Measurements from ENCODE around the gene TARDBP.
"Not testable (repeated sequence)": the region's sequence is repeated elsewhere in the genome, so short reads cannot be mapped to it uniquely, and the experiment has no call there.

Gene TARDBP

GRCh38 chr1:10996100-10996499, 16.4 kb upstream of the TARDBP start:
- no peak for ATAC-seq

GRCh38 chr1:11000526-11000925, 11.9 kb upstream of the TARDBP start:
- no peak for ATAC-seq

GRCh38 chr1:11013160-11013531, 692 bp downstream of the TARDBP start:
- peak; percentile 18 to 25 for ATAC-seq

- ATAC-seq = not testable (repeated sequence)
These were observed 6.9 kb downstream of the TARDBP start for GRCh38 chr1:11019358-11019757.

- no peak for ATAC-seq
These were observed 7.5 kb downstream of the TARDBP start for GRCh38 chr1:11019971-11020370.

GRCh38 chr1:11023201-11023600, 10.7 kb downstream of the TARDBP start:
- no peak for ATAC-seq

GRCh38 chr1:11024154-11024873, 11.9 kb downstream of the TARDBP start:
- no peak for ATAC-seq

GRCh38 chr1:11024874-11025203, 12.4 kb downstream of the TARDBP start:
- ATAC-seq = no peak

- ATAC-seq = no peak
These were observed 13.2 kb downstream of the TARDBP start for GRCh38 chr1:11025618-11026017.

- no peak for ATAC-seq
These were observed 13.6 kb downstream of the TARDBP start for GRCh38 chr1:11026052-11026451.

- no peak for ATAC-seq
These were observed 14.4 kb downstream of the TARDBP start for GRCh38 chr1:11026903-11027302.

- ATAC-seq = no peak
These were observed 14.9 kb downstream of the TARDBP start for GRCh38 chr1:11027316-11027715.

GRCh38 chr1:11028018-11028417, 15.6 kb downstream of the TARDBP start:
- ATAC-seq = no peak

GRCh38 chr1:11030865-11031264, 18.4 kb downstream of the TARDBP start:
- ATAC-seq = no peak

- no peak for ATAC-seq
These were observed 19.3 kb downstream of the TARDBP start for GRCh38 chr1:11031624-11032262.

- not testable (repeated sequence) for ATAC-seq
These were observed 24.7 kb downstream of the TARDBP start for GRCh38 chr1:11037019-11037739.

- ATAC-seq = peak; percentile 95 to 96
These were observed 25.3 kb downstream of the TARDBP start for GRCh38 chr1:11037740-11038182.

- no peak for ATAC-seq
These were observed 27.1 kb downstream of the TARDBP start for GRCh38 chr1:11039351-11040104.

GRCh38 chr1:11040105-11040429, 27.6 kb downstream of the TARDBP start:
- not testable (repeated sequence) for ATAC-seq

GRCh38 chr1:11041048-11041447, 28.6 kb downstream of the TARDBP start:
- ATAC-seq = no peak

GRCh38 chr1:11042065-11042464, 29.6 kb downstream of the TARDBP start:
- ATAC-seq = no peak

- ATAC-seq = no peak
These were observed 30.8 kb downstream of the TARDBP start for GRCh38 chr1:11042995-11043874.

All from activated CD4-positive, CD25-positive, alpha-beta regulatory T cell treated with anti-CD3 and anti-CD28 coated beads, Interleukin-2, amount 50 U/mL, for 24 hours (primary cell).